Activated CD8-positive, alpha-beta T cell treated with anti-CD3 and anti-CD28 coated beads, Interleukin-2, amount 10 ng/mL, durations not matched to agents 7 days and 5 days (primary cell): ENCODE measurements around the gene ATL2. TPM values are rescaled to one million over a fixed set of nuclear protein-coding genes. Genes with fewer than 3 reads are reported as not detected.

Source experiments
- ATAC-seq: fragments of 150-1000 bp; cut with Tn5 transposase; one replicate; pipeline ENCODE4 v1.10.0; 2021; ENCODE audit warnings: moderate library complexity
- CTCF ChIA-PET: fragments of 350-600 bp; sonication (Branson Sonifier 250); formaldehyde crosslinking; loops from one replicate; lab custom pipeline; 2021; ENCODE audit warnings: antibody characterized with exemption; lab: Charles Lee
- POLR2A ChIA-PET: fragments of 350-600 bp; sonication (Branson Sonifier 250); formaldehyde crosslinking; loops from one replicate; lab custom pipeline; 2021; ENCODE audit warnings: antibody characterized with exemption; lab: Charles Lee
- DNase-seq: peaks from one replicate; pipeline ENCODE4 v3.0.0-alpha.2; 2020
- H3K27ac Mint-ChIP-seq: one replicate; pipeline ENCODE4 v1.8.0; 2021; ENCODE audit warnings: mild to moderate bottlenecking, mixed read lengths
- H3K27me3 Mint-ChIP-seq: one replicate; pipeline ENCODE4 v1.8.0; 2021; ENCODE audit warnings: low read depth, mixed read lengths
- H3K36me3 Mint-ChIP-seq: one replicate; pipeline ENCODE4 v1.8.0; 2021; ENCODE audit warnings: low read depth, mixed read lengths
- H3K4me1 Mint-ChIP-seq: one replicate; pipeline ENCODE4 v1.8.0; 2021; ENCODE audit warnings: low read depth, mixed read lengths
- H3K4me3 Mint-ChIP-seq: one replicate; pipeline ENCODE4 v1.8.0; 2021; ENCODE audit warnings: mild to moderate bottlenecking, mixed read lengths
- H3K9me3 Mint-ChIP-seq: one replicate; pipeline ENCODE4 v1.8.0; 2022; ENCODE audit warnings: mixed read lengths; ENCODE audit not compliant: insufficient read depth
- total RNA-seq, 2 experiments: library from RNA; stranded (reverse); gene quantifications; one replicate each; pipeline ENCODE4 v1.2.3, GENCODE V29; 2021

Gene ATL2
- total RNA-seq, 2 experiments from 2014 or later: 50.5 to 58.7 TPM

DNA sequence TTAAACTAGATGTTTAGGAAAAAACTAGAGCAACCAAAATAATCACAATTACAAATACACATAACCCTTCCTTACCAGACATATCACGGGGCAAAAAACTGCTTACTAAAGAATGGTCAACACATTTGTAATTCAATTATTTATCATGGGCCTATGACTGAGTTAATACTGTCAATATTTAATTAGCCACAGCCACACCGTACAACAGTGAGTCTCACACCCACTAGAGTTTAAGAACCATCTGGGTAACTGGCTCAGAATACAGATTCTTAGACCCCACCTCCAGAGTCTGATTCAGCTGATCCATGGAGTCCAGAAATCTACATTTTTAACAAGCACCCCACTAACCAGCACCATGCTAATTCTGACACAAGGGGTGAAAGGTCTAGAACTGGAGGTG, 14.8 kb downstream of the ATL2 start:
- peaks cover 6% of the 10 kb centered on the region for H3K36me3 Mint-ChIP-seq
- no peaks in the 10 kb centered on the region for H3K9me3 Mint-ChIP-seq
- POLR2A ChIA-PET: interaction anchor here (1.9 kb wide), 1 partner anchor 14 kb away, joined by 4 read pairs; no protein-coding TSS in a partner anchor
- no peak overlapping the region for H3K4me3 Mint-ChIP-seq
- peaks cover 7% of the 10 kb centered on the region for H3K4me1 Mint-ChIP-seq
- ATAC-seq (no peak), DNase-seq (no peak)
- no peak overlapping the region for H3K27ac Mint-ChIP-seq
- no peaks in the 10 kb centered on the region for H3K27me3 Mint-ChIP-seq
- CTCF ChIA-PET: interaction anchor here (1.2 to 2.0 kb wide), 2 partner anchors 47 to 146 kb away, joined by 3 to 5 read pairs; no protein-coding TSS in a partner anchor

GRCh38 chr2:38360177-38360576, 16.9 kb downstream of the ATL2 start:
- ATAC-seq (no peak), DNase-seq (no peak)
- Mint-ChIP-seq H3K4me1 (peaks cover 4% of the 10 kb centered on the region), H3K27ac (no peak overlapping the region), H3K4me3 (no peak overlapping the region), H3K9me3 (no peaks in the 10 kb centered on the region), H3K36me3 (peaks cover 8% of the 10 kb centered on the region), H3K27me3 (no peaks in the 10 kb centered on the region)
- ChIA-PET CTCF (interaction anchor here (1.0 kb wide), 2 partner anchors 14 to 16 kb away, joined by 3 read pairs; no protein-coding TSS in a partner anchor), POLR2A (no interaction called here)

- no peak overlapping the region for H3K4me3 Mint-ChIP-seq
- H3K36me3 Mint-ChIP-seq: peaks cover 30% of the 10 kb centered on the region
- CTCF ChIA-PET: interaction anchor here (0.9 to 1.5 kb wide), 4 partner anchors 13 to 154 kb away, joined by 4 to 5 read pairs (median 4); no protein-coding TSS in a partner anchor
Observed at GRCh38 chr2:38353402-38353801, 23.7 kb downstream of the ATL2 start.

GRCh38 chr2:38352336-38352735, 24.7 kb downstream of the ATL2 start:
- CTCF ChIA-PET: interaction anchor here (1.5 kb wide), 1 partner anchor 23 kb away, joined by 5 read pairs; no protein-coding TSS in a partner anchor
- H3K4me3 Mint-ChIP-seq: no peak overlapping the region
- ATAC-seq: no peak
- H3K27ac Mint-ChIP-seq: no peak overlapping the region
- no peak for DNase-seq
- no peaks in the 10 kb centered on the region for H3K27me3 Mint-ChIP-seq
- H3K9me3 Mint-ChIP-seq: no peaks in the 10 kb centered on the region
- H3K4me1 Mint-ChIP-seq: peaks cover 20% of the 10 kb centered on the region
- H3K36me3 Mint-ChIP-seq: peaks cover 28% of the 10 kb centered on the region
- POLR2A ChIA-PET: no interaction called here

More at GRCh38 chr2:38353402-38353801, 23.7 kb downstream of the ATL2 start:
- peak overlapping the region; percentile 57 for H3K27ac Mint-ChIP-seq
- H3K4me1 Mint-ChIP-seq: peaks cover 20% of the 10 kb centered on the region
- H3K9me3 Mint-ChIP-seq: no peaks in the 10 kb centered on the region
- no peaks in the 10 kb centered on the region for H3K27me3 Mint-ChIP-seq
- no peak for ATAC-seq
- POLR2A ChIA-PET: interaction anchor here (0.9 to 1.6 kb wide), 2 partner anchors 22 to 64 kb away, joined by 3 to 5 read pairs; no protein-coding TSS in a partner anchor
- no peak for DNase-seq

- H3K4me3 Mint-ChIP-seq: no peak overlapping the region
- DNase-seq (no peak), ATAC-seq (no peak)
- no peak overlapping the region for H3K27ac Mint-ChIP-seq
- H3K36me3 Mint-ChIP-seq: peaks cover 31% of the 10 kb centered on the region
- H3K9me3 Mint-ChIP-seq: peaks cover 5% of the 10 kb centered on the region
- no peaks in the 10 kb centered on the region for H3K27me3 Mint-ChIP-seq
- POLR2A ChIA-PET: no interaction called here
- CTCF ChIA-PET: interaction anchor here (1.0 to 1.8 kb wide), 2 partner anchors 30 to 163 kb away, joined by 3 to 6 read pairs; no protein-coding TSS in a partner anchor
- no peaks in the 10 kb centered on the region for H3K4me1 Mint-ChIP-seq
Observed at GRCh38 chr2:38345323-38346038, 31.6 kb downstream of the ATL2 start.

- Mint-ChIP-seq H3K36me3 (peaks cover 34% of the 10 kb centered on the region), H3K9me3 (peaks cover 5% of the 10 kb centered on the region), H3K27ac (no peak overlapping the region), H3K4me3 (no peak overlapping the region), H3K27me3 (no peaks in the 10 kb centered on the region), H3K4me1 (no peaks in the 10 kb centered on the region)
- ChIA-PET CTCF (interaction anchor here (1.0 to 1.8 kb wide), 3 partner anchors 10 to 164 kb away, joined by 3 to 6 read pairs (median 3); no protein-coding TSS in a partner anchor), POLR2A (no interaction called here)
- no peak for ATAC-seq
- DNase-seq: no peak
Observed at GRCh38 chr2:38344813-38345212, 32.3 kb downstream of the ATL2 start.

GRCh38 chr2:38343212-38343611, 33.9 kb downstream of the ATL2 start:
- H3K9me3 Mint-ChIP-seq: peaks cover 5% of the 10 kb centered on the region
- ChIA-PET CTCF (interaction anchor here (1.4 to 1.6 kb wide), 2 partner anchors 12 to 165 kb away, joined by 3 read pairs; no protein-coding TSS in a partner anchor), POLR2A (no interaction called here)
- H3K4me3 Mint-ChIP-seq: no peak overlapping the region
- peaks cover 42% of the 10 kb centered on the region for H3K36me3 Mint-ChIP-seq
- no peaks in the 10 kb centered on the region for H3K27me3 Mint-ChIP-seq
- H3K27ac Mint-ChIP-seq: no peak overlapping the region
- ATAC-seq: no peak
- H3K4me1 Mint-ChIP-seq: no peaks in the 10 kb centered on the region
- DNase-seq: no peak

- Mint-ChIP-seq H3K27ac (no peak overlapping the region), H3K36me3 (peaks cover 39% of the 10 kb centered on the region), H3K9me3 (no peaks in the 10 kb centered on the region), H3K27me3 (no peaks in the 10 kb centered on the region), H3K4me1 (no peaks in the 10 kb centered on the region), H3K4me3 (no peak overlapping the region)
- ATAC-seq (no peak), DNase-seq (no peak)
- ChIA-PET CTCF (no interaction called here), POLR2A (no interaction called here)
Observed at GRCh38 chr2:38336621-38337020, 40.5 kb downstream of the ATL2 start.

- ChIA-PET CTCF (no interaction called here), POLR2A (no interaction called here)
- DNase-seq (no peak), ATAC-seq (no peak)
- H3K27ac Mint-ChIP-seq: no peak overlapping the region
- H3K4me3 Mint-ChIP-seq: no peak overlapping the region
- peaks cover 52% of the 10 kb centered on the region for H3K36me3 Mint-ChIP-seq
- H3K9me3 Mint-ChIP-seq: peaks cover 19% of the 10 kb centered on the region
- H3K27me3 Mint-ChIP-seq: no peaks in the 10 kb centered on the region
- H3K4me1 Mint-ChIP-seq: peaks cover 8% of the 10 kb centered on the region
Observed at GRCh38 chr2:38330754-38331153, 46.3 kb downstream of the ATL2 start.

DNA sequence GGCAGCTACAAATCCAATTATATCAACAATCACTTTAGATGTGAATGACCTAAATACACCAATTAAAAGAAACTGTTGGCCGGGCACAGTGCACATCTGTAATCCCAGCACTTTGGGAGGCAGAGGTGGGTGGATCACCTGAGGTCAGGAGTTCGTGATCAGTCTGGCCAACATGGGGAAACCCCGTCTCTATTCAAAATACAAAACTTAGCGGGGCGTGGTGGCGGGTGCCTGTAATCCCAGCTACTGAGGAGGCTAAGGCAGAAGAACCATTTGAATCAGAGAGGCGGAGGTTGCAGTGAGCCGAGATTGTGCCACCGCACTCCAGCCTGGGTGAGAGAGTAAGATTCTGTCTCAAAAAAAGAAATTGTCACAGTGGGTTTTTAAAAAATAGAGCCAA, 49.5 kb downstream of the ATL2 start:
- H3K27ac Mint-ChIP-seq: no peak overlapping the region
- H3K4me3 Mint-ChIP-seq: no peak overlapping the region
- peaks cover 15% of the 10 kb centered on the region for H3K4me1 Mint-ChIP-seq
- H3K27me3 Mint-ChIP-seq: no peaks in the 10 kb centered on the region
- ATAC-seq: no peak
- ChIA-PET CTCF (interaction anchor here (0.8 to 1.4 kb wide), 5 partner anchors 9 to 180 kb away, joined by 3 to 6 read pairs (median 4); no protein-coding TSS in a partner anchor), POLR2A (no interaction called here)
- no peak for DNase-seq
- H3K9me3 Mint-ChIP-seq: peaks cover 19% of the 10 kb centered on the region
- H3K36me3 Mint-ChIP-seq: peaks cover 53% of the 10 kb centered on the region

DNA sequence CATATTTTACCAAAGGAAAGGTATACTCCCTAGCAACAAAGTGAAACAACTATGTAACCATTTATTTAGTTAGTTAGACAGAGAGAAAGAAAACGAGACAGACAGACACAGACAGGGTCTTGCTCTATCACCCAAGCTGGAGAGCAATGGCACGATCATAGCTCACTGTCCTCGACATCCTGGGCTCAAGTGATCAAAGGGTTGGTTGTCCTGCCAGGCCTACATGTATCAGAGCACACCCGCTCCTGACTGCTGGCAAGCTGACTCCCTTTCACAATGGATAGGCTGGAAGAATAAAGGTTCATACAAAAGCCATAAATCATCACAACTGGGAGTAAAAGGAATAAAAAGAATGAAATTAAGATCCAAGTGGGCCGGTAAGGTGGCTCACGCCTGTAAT, 53.5 kb downstream of the ATL2 start:
- peaks cover 1% of the 10 kb centered on the region for H3K9me3 Mint-ChIP-seq
- POLR2A ChIA-PET: no interaction called here
- no peaks in the 10 kb centered on the region for H3K27me3 Mint-ChIP-seq
- H3K27ac Mint-ChIP-seq: no peak overlapping the region
- no peak for DNase-seq
- H3K36me3 Mint-ChIP-seq: peaks cover 31% of the 10 kb centered on the region
- H3K4me1 Mint-ChIP-seq: peaks cover 15% of the 10 kb centered on the region
- no peak overlapping the region for H3K4me3 Mint-ChIP-seq
- no peak for ATAC-seq
- CTCF ChIA-PET: interaction anchor here (1.1 to 1.9 kb wide), 3 partner anchors 11 to 185 kb away, joined by 3 to 8 read pairs (median 3); no protein-coding TSS in a partner anchor
